ENCODE measurements around the gene PDYN. TPM values are rescaled to one million over a fixed set of nuclear protein-coding genes. Genes with fewer than 3 reads are reported as not detected.

The PDYN gene
- total RNA-seq, 1 donor from 2014 or later = not detected

DNA sequence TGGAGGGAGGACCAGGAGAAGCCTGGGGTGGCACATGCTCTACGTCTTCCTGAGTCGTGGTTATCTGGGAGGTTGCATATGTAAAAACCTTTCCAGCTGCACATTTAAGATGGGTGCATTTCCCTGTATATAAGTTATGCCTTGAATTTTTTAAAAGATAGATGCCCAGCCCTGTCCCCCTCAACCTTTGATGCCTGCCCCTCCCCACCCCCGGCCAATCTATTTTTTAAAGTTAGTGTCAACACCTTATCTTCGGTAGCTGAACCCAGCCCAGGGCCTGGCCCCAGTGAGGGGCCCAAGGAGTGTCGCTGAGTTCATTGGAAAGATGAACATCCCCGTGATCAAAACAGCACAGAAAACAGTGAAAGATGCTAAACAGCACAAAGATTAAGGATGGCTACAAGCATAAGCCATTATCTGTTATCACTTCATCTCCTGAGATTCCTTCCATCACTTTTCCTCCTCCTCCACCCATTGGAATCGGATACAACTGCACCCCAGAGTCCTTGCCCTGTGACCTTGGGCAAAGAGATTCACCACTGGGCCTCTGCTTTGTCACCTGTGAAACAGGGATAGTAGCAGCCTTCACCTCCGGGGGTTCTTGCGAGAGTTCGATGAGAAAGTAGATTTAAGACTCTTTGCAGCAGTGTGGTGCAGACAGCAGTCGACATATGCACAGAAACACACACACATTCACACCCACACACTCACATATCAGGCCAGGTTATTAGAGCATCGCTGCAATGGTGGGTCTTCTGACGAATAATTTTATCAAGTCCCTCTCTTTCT lies 51.2 kb downstream of the PDYN start:
- peaks cover 27% of the 10 kb centered on the region for H3K4me1 ChIP-seq

DNA sequence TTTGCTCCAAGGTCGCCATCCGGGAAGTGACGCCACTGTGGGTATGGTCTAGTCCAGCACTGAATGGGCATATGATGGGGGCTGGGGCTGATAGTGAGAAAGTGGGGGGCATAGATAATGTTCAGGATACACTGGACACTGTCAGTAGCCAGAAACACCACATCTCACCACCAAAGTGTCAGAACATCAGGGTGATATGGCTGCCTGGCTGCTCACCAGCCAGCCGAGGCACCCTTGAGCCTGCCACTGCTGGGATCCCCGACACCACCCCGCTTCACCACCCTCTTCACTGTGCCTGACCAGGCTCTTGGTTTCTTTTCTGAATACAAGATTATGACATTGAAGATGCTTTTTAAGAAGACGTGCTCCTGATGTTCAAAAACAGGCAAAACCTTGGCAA lies 51.8 kb downstream of the PDYN start:
- DNase-seq = no peak
- Histone ChIP-seq H3K9me3 (replicated peaks) (no peaks in the 10 kb centered on the region), H3K27me3 (ENCODE audit: low read depth) (peaks cover 27% of the 10 kb centered on the region), H3K27ac (replicated peaks) (no peak overlapping the region), H3K4me3 (no peak overlapping the region), H3K4me1 (peaks cover 21% of the 10 kb centered on the region), H3K36me3 (no peaks in the 10 kb centered on the region)
- TF ChIP-seq, protein P1, sequence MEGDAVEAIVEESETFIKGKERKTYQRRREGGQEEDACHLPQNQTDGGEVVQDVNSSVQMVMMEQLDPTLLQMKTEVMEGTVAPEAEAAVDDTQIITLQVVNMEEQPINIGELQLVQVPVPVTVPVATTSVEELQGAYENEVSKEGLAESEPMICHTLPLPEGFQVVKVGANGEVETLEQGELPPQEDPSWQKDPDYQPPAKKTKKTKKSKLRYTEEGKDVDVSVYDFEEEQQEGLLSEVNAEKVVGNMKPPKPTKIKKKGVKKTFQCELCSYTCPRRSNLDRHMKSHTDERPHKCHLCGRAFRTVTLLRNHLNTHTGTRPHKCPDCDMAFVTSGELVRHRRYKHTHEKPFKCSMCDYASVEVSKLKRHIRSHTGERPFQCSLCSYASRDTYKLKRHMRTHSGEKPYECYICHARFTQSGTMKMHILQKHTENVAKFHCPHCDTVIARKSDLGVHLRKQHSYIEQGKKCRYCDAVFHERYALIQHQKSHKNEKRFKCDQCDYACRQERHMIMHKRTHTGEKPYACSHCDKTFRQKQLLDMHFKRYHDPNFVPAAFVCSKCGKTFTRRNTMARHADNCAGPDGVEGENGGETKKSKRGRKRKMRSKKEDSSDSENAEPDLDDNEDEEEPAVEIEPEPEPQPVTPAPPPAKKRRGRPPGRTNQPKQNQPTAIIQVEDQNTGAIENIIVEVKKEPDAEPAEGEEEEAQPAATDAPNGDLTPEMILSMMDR (IDR thresholded peaks at IDR 0.05; ENCODE audit: borderline replicate concordance) = no peak
- intact Hi-C loops (cut with micrococcal nuclease) = no loop called here

More for the DNA sequence above, 51.2 kb downstream of the PDYN start:
- intact Hi-C loops (cut with micrococcal nuclease) = no loop called here
- no peak for DNase-seq
- peaks cover 33% of the 10 kb centered on the region for H3K27me3 ChIP-seq (ENCODE audit: low read depth)
- no peaks in the 10 kb centered on the region for H3K9me3 ChIP-seq (replicated peaks)
- H3K27ac ChIP-seq (replicated peaks) = no peak overlapping the region
- TF ChIP-seq, protein P1 (IDR thresholded peaks at IDR 0.05; ENCODE audit: borderline replicate concordance) = no peak
- H3K4me3 ChIP-seq = no peak overlapping the region
- H3K36me3 ChIP-seq = no peaks in the 10 kb centered on the region

DNA sequence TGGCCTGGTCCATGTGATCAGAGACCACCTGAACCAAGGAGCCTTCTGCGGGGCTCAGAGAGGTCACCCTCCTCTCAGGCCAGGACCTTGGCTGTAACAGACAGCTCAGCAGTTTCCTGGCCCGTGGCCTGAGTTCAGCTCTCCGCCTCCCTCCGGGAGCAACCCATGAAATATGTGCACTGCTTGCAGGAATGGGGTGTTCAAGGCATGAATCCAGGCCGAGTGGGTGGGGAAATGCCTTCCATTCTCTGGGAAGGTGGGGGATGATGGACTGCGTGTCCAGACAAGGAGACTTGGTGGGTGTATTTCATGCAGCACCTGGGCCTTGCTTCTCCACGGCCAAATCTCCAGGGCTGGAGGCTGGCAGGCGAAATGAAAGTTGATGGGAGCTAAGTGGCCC lies 52.6 kb downstream of the PDYN start:
- no peak overlapping the region for H3K4me3 ChIP-seq
- no peaks in the 10 kb centered on the region for H3K36me3 ChIP-seq
- TF ChIP-seq, protein P1 (IDR thresholded peaks at IDR 0.05; ENCODE audit: borderline replicate concordance) = no peak
- intact Hi-C loops (cut with micrococcal nuclease) = no loop called here
- peaks cover 18% of the 10 kb centered on the region for H3K4me1 ChIP-seq
- DNase-seq = no peak
- H3K27me3 ChIP-seq (ENCODE audit: low read depth) = peaks cover 19% of the 10 kb centered on the region
- no peak overlapping the region for H3K27ac ChIP-seq (replicated peaks)
- H3K9me3 ChIP-seq (replicated peaks) = no peaks in the 10 kb centered on the region

DNA sequence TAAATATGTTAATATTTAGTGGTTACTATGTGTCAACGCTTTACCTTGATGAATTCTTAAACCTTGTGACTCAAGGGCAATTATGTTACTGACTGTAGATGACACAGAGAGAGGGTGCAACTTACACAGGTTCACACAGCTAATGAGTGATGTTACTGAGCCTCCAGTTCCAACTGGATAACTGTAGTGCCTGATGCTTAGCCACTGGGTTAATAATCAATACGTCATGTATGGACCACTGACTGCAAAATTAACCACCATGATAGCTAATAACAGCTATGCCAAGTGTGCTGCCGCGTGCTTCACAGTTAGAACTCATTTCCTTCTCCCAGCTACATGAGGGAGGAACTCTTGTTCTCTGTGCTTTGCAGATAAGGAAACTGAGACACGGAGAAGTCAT lies 53.3 kb downstream of the PDYN start:
- peaks cover 23% of the 10 kb centered on the region for H3K4me1 ChIP-seq
- no peak overlapping the region for H3K4me3 ChIP-seq
- no peak overlapping the region for H3K27ac ChIP-seq (replicated peaks)
- H3K36me3 ChIP-seq = no peaks in the 10 kb centered on the region
- TF ChIP-seq, protein P1 (IDR thresholded peaks at IDR 0.05; ENCODE audit: borderline replicate concordance) = no peak
- H3K27me3 ChIP-seq (ENCODE audit: low read depth) = peaks cover 12% of the 10 kb centered on the region
- no peaks in the 10 kb centered on the region for H3K9me3 ChIP-seq (replicated peaks)
- no peak for DNase-seq
- intact Hi-C loops (cut with micrococcal nuclease) = no loop called here

DNA sequence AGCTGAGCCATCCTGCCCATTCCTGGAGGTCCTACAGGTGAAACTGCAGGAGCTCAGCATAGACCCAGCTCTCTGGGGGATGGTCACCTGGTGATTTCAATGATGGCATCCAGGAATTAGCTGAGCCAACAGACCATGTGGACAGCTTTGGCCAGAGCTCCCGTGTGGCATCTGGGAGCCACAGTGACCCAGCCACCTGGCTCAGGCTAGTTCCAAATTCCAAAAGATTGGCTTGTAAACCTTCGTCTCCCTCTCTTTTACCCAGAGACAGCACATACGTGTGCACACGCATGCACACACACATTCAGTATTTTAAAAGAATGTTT lies 54.6 kb downstream of the PDYN start:
- Histone ChIP-seq H3K9me3 (replicated peaks) (peaks cover 6% of the 10 kb centered on the region), H3K4me1 (peaks cover 35% of the 10 kb centered on the region), H3K27me3 (ENCODE audit: low read depth) (peaks cover 4% of the 10 kb centered on the region), H3K4me3 (no peak overlapping the region), H3K27ac (replicated peaks) (no peak overlapping the region), H3K36me3 (no peaks in the 10 kb centered on the region)
- TF ChIP-seq, protein P1 (IDR thresholded peaks at IDR 0.05; ENCODE audit: borderline replicate concordance) = no peak
- no peak for DNase-seq
- intact Hi-C loops (cut with micrococcal nuclease) = no loop called here
